ENCODE measurements around the gene MRPL2. TPM values are rescaled to one million over a fixed set of nuclear protein-coding genes. Genes with fewer than 3 reads are reported as not detected.

MRPL2 gene
- total and polyA plus RNA-seq, 4 donors = 19.6 to 73.9 (median 44.7) TPM

GRCh38 chr6:43078691-43079090 is 19.5 kb upstream of the MRPL2 start (continued):
- TF ChIP-seq EGR1 (IDR thresholded peaks at IDR 0.05; ENCODE audit: low read depth in 2 of 2) (no peak), SP1 (IDR thresholded peaks at IDR 0.05) (no peak), FOXA2 (IDR thresholded peaks at IDR 0.05) (no peak), REST (IDR thresholded peaks at IDR 0.05) (no peak), TAF1 (conservative IDR thresholded peaks at IDR 0.05) (no peak)

GRCh38 chr6:43077981-43078511 is 18.8 kb upstream of the MRPL2 start:
- DNase-seq (ENCODE audit: low spot score) = no peak
- 94% methylated on average over 6 of the region's 6 CpGs for WGBS
- Histone ChIP-seq H3K9ac (ENCODE audit: low read depth in 1 of 2, low read length in 2 of 2) (no peak overlapping the region), H3K9me3 (ENCODE audit: control insufficient read depth in 4 of 4, low read length in 3 of 4) (no peaks in the 10 kb centered on the region), H3K36me3 (ENCODE audit: control insufficient read depth in 4 of 4, insufficient read depth in 3 of 4, low read depth in 1 of 4, low read length in 3 of 4) (peaks cover under 1 to 15% (median 10%) of the 10 kb centered on the region in 4 donors), H3K27ac (ENCODE audit: low read depth in 1 of 2, low read length in 2 of 2) (no peak overlapping the region), H3K27me3 (ENCODE audit: control insufficient read depth in 4 of 4, insufficient read depth in 4 of 4, low read length in 3 of 4) (no peaks in the 10 kb centered on the region), H3K4me3 (ENCODE audit: low read depth in 1 of 3, low read length in 3 of 3) (no peak overlapping the region), H3K4me1 (ENCODE audit: control insufficient read depth in 4 of 4, insufficient read depth in 4 of 4, low read length in 3 of 4) (peaks cover 4 to 16% (median 7%) of the 10 kb centered on the region in 4 donors)
- TF ChIP-seq NR2F2 (IDR thresholded peaks at IDR 0.05) (no peak), RAD21 (IDR thresholded peaks at IDR 0.05) (no peak), FOXA1 (IDR thresholded peaks at IDR 0.05) (no peak), CTCF (IDR thresholded peaks at IDR 0.05; ENCODE audit: low read depth, low read length, missing input control) (no peak), GABPA (IDR thresholded peaks at IDR 0.05 in 1 of 2, conservative IDR thresholded peaks at IDR 0.05 in 1 of 2) (no peak), HNF4A (conservative IDR thresholded peaks at IDR 0.05) (no peak), HNF4G (IDR thresholded peaks at IDR 0.05) (no peak), RXRA (IDR thresholded peaks at IDR 0.05) (no peak), EGR1 (IDR thresholded peaks at IDR 0.05; ENCODE audit: low read depth in 2 of 2) (no peak), SP1 (IDR thresholded peaks at IDR 0.05) (no peak)
- TF ChIP-seq, protein P1, sequence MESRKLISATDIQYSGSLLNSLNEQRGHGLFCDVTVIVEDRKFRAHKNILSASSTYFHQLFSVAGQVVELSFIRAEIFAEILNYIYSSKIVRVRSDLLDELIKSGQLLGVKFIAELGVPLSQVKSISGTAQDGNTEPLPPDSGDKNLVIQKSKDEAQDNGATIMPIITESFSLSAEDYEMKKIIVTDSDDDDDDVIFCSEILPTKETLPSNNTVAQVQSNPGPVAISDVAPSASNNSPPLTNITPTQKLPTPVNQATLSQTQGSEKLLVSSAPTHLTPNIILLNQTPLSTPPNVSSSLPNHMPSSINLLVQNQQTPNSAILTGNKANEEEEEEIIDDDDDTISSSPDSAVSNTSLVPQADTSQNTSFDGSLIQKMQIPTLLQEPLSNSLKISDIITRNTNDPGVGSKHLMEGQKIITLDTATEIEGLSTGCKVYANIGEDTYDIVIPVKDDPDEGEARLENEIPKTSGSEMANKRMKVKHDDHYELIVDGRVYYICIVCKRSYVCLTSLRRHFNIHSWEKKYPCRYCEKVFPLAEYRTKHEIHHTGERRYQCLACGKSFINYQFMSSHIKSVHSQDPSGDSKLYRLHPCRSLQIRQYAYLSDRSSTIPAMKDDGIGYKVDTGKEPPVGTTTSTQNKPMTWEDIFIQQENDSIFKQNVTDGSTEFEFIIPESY (IDR thresholded peaks at IDR 0.05) = no peak
- TF ChIP-seq, protein P2, sequence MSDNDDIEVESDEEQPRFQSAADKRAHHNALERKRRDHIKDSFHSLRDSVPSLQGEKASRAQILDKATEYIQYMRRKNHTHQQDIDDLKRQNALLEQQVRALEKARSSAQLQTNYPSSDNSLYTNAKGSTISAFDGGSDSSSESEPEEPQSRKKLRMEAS (IDR thresholded peaks at IDR 0.05) = no peak

Measured in liver (tissue), 9 donors.